Activated CD4-positive, alpha-beta memory T cell treated with anti-CD3 and anti-CD28 coated beads, Interleukin-2, amount 10 ng/mL, durations not matched to agents 7 days and 5 days (primary cell): ENCODE measurements around the gene FUOM. TPM values are rescaled to one million over a fixed set of nuclear protein-coding genes. Genes with fewer than 3 reads are reported as not detected.

Experiments
- CTCF ChIA-PET: fragments of 350-600 bp; sonication (Branson Sonifier 250); formaldehyde crosslinking; loops from one replicate; lab custom pipeline; 2021; ENCODE audit warnings: antibody characterized with exemption, inconsistent platforms; lab: Charles Lee
- POLR2A ChIA-PET: fragments of 350-600 bp; sonication (Branson Sonifier 250); formaldehyde crosslinking; loops from one replicate; lab custom pipeline; 2021; ENCODE audit warnings: antibody characterized with exemption; lab: Charles Lee
- DNase-seq: peaks from one replicate; pipeline ENCODE4 v3.0.0-alpha.2; 2020
- H3K27ac Mint-ChIP-seq: one replicate; pipeline ENCODE4 v1.8.0; 2021; ENCODE audit warnings: mild to moderate bottlenecking, mixed read lengths
- H3K27me3 Mint-ChIP-seq: one replicate; pipeline ENCODE4 v1.8.0; 2021; ENCODE audit warnings: mixed read lengths
- H3K36me3 Mint-ChIP-seq: one replicate; pipeline ENCODE4 v1.8.0; 2021; ENCODE audit warnings: low read depth, mixed read lengths
- H3K4me1 Mint-ChIP-seq: one replicate; pipeline ENCODE4 v1.8.0; 2021; ENCODE audit warnings: mixed read lengths
- H3K4me3 Mint-ChIP-seq: one replicate; pipeline ENCODE4 v1.8.0; 2021; ENCODE audit warnings: mild to moderate bottlenecking, mixed read lengths
- H3K9me3 Mint-ChIP-seq: one replicate; pipeline ENCODE4 v1.8.0; 2021; ENCODE audit warnings: mixed read lengths
- total RNA-seq, 2 experiments: library from RNA; stranded (reverse); gene quantifications; one replicate each; pipeline ENCODE4 v1.2.3, GENCODE V29; 2021

Gene FUOM, protein sequence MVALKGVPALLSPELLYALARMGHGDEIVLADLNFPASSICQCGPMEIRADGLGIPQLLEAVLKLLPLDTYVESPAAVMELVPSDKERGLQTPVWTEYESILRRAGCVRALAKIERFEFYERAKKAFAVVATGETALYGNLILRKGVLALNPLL
- total RNA-seq: 10 to 100 TPM; 11.2 to 11.4 TPM

DNA sequence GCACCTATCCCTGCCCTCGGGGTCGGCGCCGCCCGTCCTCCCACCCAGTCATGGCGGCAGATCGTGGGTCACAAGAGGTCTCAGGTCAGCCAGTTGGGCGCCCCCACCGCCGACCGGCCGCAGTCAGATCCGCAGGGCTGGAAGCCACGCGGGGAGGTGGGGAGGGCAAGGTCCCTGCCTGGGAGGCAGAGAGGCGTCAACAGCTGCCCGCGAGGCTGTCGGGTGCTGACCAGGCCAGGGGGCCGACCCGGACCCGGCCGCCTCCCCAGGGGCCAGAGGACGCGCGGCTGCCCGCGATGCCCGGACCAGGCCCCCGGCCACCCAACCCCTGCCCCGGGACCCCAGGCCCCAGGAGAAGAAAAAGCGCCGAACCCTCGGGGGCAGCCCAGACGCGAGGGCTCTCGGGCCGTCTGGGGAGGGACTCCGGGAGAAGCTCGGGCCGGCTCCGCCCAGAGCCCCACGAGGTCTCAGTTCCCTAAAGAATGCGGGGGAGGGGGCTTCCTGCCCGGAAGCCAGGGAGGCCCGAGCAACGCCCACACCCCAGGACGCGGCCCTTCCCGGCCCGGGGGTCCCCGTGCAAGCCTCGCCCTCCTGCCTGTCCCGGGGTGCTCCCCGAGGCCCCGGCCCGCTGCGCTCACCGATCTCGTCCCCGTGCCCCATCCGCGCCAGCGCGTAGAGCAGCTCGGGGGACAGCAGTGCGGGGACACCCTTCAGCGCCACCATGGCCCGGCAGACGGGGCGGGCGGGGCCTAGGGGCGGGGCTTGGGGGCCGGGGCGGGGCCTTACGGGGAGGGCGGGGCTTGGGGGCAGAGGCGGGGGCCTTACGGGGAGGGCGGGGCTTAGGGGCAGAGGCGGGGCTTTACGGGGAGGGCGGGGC is at the start of gene FUOM:
FUOM (minus strand) TSS at position 735 of the 877 bp plus-strand sequence; CDS start at position 723, 12 bp downstream.
- H3K27ac Mint-ChIP-seq: no peak within 1 kb of the TSS
- H3K9me3 Mint-ChIP-seq: no peaks in the 10 kb centered on the region
- H3K4me1 Mint-ChIP-seq: no peaks in the 10 kb centered on the region
- peak within 1 kb of the TSS; percentile 69 for H3K4me3 Mint-ChIP-seq
- H3K27me3 Mint-ChIP-seq: no peaks in the 10 kb centered on the region
- ChIA-PET CTCF (interaction anchor here (1.0 kb wide), 1 partner anchor 28 kb away, joined by 3 read pairs; no protein-coding TSS in a partner anchor), POLR2A (interaction anchor here (0.8 to 3.6 kb wide), 5 partner anchors 16 to 44 kb away, joined by 3 to 12 read pairs (median 4); partner anchors contain the start of genes CALY, ECHS1 and PAOX)
- peak; percentile 71 for DNase-seq
- H3K36me3 Mint-ChIP-seq: no peaks in the 10 kb centered on the region

DNA sequence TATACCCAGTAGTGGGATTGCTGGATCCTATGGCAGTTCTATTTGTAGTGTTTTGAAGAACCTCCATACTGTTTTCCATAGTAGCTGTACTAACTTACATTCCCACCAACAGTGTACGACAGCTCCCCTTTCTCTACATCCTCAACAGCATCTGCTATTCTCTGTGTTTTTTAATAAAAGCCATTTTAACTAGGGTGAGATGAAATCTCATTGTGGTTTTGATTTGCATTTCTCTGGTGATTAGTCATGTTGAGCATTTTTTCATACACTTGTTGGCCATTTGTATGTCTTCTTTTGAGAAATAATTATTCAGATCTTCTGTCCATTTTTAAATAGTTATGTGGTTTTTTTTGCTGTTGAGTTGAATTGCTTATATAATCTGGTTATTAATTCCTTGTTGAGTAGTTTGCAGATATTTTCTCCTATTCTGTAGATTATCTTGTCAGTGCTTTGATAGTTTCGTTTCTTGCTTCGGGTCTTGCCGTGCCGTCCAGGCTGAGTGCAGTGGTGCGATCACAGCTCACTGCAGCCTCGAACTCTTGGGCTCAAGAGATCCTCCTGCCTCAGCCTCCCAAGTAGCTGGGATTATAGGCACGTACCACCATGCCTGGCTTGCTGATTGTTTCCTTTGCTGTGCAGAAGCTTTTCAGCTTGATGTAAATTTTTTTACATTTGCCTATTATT is 48.2 kb upstream of the FUOM start:
- Mint-ChIP-seq H3K9me3 (peaks cover 19% of the 10 kb centered on the region), H3K4me1 (peaks cover 46% of the 10 kb centered on the region), H3K36me3 (peaks cover 83% of the 10 kb centered on the region), H3K27ac (peak overlapping the region; percentile 62), H3K27me3 (no peaks in the 10 kb centered on the region), H3K4me3 (no peak overlapping the region)
- no peak for DNase-seq
- ChIA-PET CTCF (interaction anchor here (1.0 kb wide), 1 partner anchor 76 kb away, joined by 3 read pairs; no protein-coding TSS in a partner anchor), POLR2A (interaction anchor here (1.0 to 1.3 kb wide), 2 partner anchors 16 to 76 kb away, joined by 3 to 4 read pairs; no protein-coding TSS in a partner anchor)

DNA sequence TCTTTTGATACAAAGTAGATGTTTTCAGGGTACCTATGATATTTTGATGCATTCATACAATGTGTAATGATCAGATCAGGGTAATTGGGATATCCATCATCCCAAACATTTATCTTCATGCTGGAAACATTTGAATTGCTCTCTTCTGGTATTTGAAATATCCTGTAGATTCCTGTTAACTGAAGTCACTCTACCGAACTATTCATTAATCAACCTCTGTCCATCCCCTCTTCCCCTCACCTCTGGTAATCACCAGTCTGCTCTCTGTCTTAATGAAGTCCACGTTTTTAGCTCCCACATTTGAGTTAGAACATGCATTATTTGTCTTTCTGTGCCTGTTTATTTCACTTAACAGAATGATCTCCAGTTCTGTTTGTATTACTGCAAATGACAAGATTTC is 47.5 kb upstream of the FUOM start:
- POLR2A ChIA-PET: interaction anchor here (1.0 to 1.3 kb wide), 2 partner anchors 15 to 76 kb away, joined by 3 to 4 read pairs; no protein-coding TSS in a partner anchor
- H3K4me3 Mint-ChIP-seq: no peak overlapping the region
- no peak overlapping the region for H3K27ac Mint-ChIP-seq
- H3K27me3 Mint-ChIP-seq: no peaks in the 10 kb centered on the region
- CTCF ChIA-PET: interaction anchor here (1.0 kb wide), 1 partner anchor 76 kb away, joined by 3 read pairs; no protein-coding TSS in a partner anchor
- DNase-seq: no peak
- peaks cover 53% of the 10 kb centered on the region for H3K4me1 Mint-ChIP-seq
- peaks cover 81% of the 10 kb centered on the region for H3K36me3 Mint-ChIP-seq
- H3K9me3 Mint-ChIP-seq: peaks cover 17% of the 10 kb centered on the region

DNA sequence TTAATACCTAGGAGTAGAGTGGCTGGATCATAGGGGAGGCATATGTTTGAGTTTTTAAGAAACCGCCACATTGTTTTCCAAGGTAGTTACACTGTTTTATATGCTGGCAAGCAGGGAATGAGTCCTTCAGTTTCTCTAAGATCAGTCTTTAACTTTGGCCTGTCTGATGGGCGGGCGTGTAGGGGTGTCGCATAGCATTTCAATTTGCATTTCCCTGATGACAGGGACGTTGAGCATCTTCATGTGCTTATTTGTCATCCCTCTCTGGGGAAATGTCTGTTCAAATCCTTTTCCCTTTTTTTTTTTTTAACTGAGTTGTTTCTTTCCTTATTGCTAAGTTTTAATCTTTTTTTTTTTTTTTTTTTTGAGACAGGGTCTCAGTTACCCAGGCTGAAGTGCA is 46.0 kb upstream of the FUOM start:
- Mint-ChIP-seq H3K9me3 (peaks cover 6% of the 10 kb centered on the region), H3K27me3 (no peaks in the 10 kb centered on the region), H3K4me1 (peaks cover 59% of the 10 kb centered on the region), H3K36me3 (peaks cover 80% of the 10 kb centered on the region), H3K4me3 (no peak overlapping the region), H3K27ac (no peak overlapping the region)
- DNase-seq: no peak
- ChIA-PET CTCF (interaction anchor here (0.6 kb wide), 1 partner anchor 104 kb away, joined by 3 read pairs; no protein-coding TSS in a partner anchor), POLR2A (no interaction called here)

DNA sequence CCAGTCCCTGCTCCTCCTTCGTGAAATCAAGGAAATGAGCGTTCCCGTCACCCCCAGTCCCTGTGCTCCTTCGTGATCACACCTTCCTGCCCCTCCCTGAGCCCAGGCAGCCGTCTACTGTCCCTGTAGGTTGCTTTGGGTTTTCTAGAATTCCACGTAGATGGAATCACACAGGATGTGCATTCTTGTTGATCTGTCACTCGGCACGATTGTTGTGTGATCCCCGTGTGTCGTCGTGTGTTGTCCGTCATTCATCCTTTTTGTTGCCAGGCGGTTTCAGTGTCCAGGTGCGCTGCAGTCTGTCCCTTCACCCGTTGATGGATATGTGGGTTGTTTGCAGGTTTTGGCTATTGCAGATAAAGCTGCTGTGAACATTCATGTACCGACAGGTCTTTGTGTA is 45.5 kb upstream of the FUOM start:
- CTCF ChIA-PET: interaction anchor here (0.6 kb wide), 1 partner anchor 103 kb away, joined by 3 read pairs; no protein-coding TSS in a partner anchor

DNA sequence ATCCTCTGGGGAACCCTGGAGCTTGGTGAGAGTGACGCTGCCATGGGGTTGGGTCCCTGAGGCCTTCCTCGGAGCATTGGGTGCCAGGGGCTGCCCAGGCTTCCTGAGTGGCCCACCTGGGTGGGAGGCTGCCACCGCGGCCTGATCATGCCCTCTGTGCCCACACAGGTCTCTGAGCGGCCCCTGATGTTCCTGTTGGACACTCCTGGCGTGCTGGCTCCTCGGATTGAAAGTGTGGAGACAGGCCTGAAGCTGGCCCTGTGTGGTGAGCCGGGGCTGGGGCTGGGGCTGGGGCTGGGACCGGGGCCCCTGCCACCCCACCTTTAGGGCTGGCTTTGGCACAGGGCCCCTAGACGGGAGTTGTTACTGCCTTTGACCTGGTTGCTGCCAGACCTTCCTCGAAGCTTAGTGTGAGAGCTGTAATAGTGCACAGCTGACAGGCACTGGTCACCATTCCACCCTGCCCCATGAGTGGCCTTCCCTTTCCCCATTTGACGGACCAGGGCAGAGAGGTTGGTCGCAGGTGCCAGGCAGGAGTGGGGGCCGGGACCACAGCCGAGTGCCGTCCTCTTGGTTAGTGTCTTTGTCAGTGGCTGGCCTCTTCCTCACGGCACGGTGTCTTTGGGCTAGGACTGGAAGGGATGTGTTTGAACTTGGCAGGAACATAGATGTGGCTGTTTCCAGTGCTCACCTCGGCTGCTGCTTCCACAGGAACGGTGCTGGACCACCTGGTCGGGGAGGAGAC is 44.3 kb upstream of the FUOM start:
- DNase-seq: no peak
- no peak overlapping the region for H3K4me3 Mint-ChIP-seq
- ChIA-PET CTCF (interaction anchor here (1.0 to 1.2 kb wide), 2 partner anchors 11 to 73 kb away, joined by 4 to 5 read pairs; no protein-coding TSS in a partner anchor), POLR2A (interaction anchor here (1.4 to 2.7 kb wide), 3 partner anchors 12 to 45 kb away, joined by 3 to 15 read pairs (median 4); no protein-coding TSS in a partner anchor)
- H3K36me3 Mint-ChIP-seq: peaks cover 80% of the 10 kb centered on the region
- H3K27me3 Mint-ChIP-seq: no peaks in the 10 kb centered on the region
- H3K27ac Mint-ChIP-seq: peak overlapping the region; percentile 12
- no peaks in the 10 kb centered on the region for H3K9me3 Mint-ChIP-seq
- H3K4me1 Mint-ChIP-seq: peaks cover 61% of the 10 kb centered on the region

More for the DNA sequence above, 45.5 kb upstream of the FUOM start:
- H3K27ac Mint-ChIP-seq: no peak overlapping the region
- POLR2A ChIA-PET: no interaction called here
- peaks cover 80% of the 10 kb centered on the region for H3K36me3 Mint-ChIP-seq
- H3K27me3 Mint-ChIP-seq: no peaks in the 10 kb centered on the region
- peaks cover 3% of the 10 kb centered on the region for H3K9me3 Mint-ChIP-seq
- peaks cover 59% of the 10 kb centered on the region for H3K4me1 Mint-ChIP-seq
- H3K4me3 Mint-ChIP-seq: no peak overlapping the region
- no peak for DNase-seq

DNA sequence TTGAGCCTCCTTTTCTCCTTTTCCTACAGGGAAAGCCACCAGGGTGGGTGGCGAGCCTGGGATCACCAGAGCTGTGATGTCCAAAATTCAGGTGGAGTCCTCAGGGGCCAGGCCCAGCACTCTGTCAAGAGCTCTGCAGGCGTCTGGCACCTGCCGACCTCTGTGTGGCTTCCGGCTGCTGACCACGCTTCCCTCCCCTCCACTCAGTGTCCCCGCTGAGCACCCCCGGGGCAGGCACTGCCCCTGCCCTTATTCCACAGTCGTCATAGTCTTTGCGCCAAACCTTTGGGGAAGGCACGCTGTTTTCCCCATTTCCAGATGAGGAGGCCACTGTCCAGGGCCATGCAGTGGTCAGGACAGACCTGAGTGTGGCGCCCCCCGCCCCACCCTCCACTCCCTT is 43.7 kb upstream of the FUOM start:
- DNase-seq: no peak
- Mint-ChIP-seq H3K27ac (peak overlapping the region; percentile 80), H3K4me1 (peaks cover 63% of the 10 kb centered on the region), H3K27me3 (no peaks in the 10 kb centered on the region), H3K36me3 (peaks cover 80% of the 10 kb centered on the region), H3K4me3 (no peak overlapping the region), H3K9me3 (no peaks in the 10 kb centered on the region)
- POLR2A ChIA-PET: interaction anchor here (1.1 to 2.7 kb wide), 4 partner anchors 11 to 137 kb away, joined by 3 to 15 read pairs (median 4); no protein-coding TSS in a partner anchor
- CTCF ChIA-PET: interaction anchor here (1.0 to 1.2 kb wide), 4 partner anchors 10 to 172 kb away, joined by 3 to 5 read pairs (median 4); no protein-coding TSS in a partner anchor

DNA sequence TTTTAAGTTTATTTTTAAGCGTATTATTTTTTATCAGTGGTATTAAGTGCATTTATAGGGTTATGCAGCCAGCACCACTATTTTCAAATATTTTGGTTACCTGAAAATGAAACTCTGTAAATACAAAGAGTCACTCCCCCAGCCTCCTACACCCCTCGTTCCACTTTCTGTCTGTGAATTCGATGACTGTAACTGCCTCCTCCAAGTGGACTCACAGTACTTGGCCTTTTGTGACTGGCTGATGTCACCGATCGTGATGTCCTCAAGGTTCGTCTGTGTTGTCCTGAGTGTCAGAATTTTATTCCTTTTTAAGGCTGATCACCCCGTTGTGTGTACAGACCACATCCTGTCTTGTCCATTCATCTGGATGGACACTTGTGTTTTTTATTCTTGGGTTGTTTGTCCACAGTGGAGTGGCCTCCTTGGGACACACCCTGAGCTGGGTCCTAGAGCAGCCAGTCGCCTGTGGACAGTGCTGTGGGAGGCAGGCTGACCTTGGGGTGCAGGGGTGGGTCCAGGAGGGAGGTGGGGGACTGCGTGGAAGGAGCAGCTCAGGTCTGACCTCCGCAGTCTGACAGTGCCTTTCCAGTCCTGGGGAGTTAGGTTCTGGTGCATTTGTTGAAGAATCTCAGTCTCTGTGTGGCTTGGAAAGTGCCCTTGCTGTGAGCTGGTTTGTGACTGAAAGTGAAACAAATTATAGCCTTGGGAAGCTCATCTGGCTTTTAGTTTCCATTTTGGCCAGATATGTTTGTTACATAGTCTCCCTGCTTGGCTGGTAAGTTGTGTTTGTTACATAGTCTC is 43.0 kb upstream of the FUOM start:
- Mint-ChIP-seq H3K9me3 (no peaks in the 10 kb centered on the region), H3K27me3 (no peaks in the 10 kb centered on the region), H3K4me1 (peaks cover 62% of the 10 kb centered on the region), H3K4me3 (no peak overlapping the region), H3K27ac (peak overlapping the region; percentile 80), H3K36me3 (peaks cover 76% of the 10 kb centered on the region)
- DNase-seq: no peak
- ChIA-PET POLR2A (interaction anchor here (1.1 to 2.7 kb wide), 4 partner anchors 11 to 136 kb away, joined by 3 to 15 read pairs (median 4); no protein-coding TSS in a partner anchor), CTCF (interaction anchor here (1.0 to 1.2 kb wide), 4 partner anchors 10 to 173 kb away, joined by 3 to 5 read pairs (median 4); no protein-coding TSS in a partner anchor)

DNA sequence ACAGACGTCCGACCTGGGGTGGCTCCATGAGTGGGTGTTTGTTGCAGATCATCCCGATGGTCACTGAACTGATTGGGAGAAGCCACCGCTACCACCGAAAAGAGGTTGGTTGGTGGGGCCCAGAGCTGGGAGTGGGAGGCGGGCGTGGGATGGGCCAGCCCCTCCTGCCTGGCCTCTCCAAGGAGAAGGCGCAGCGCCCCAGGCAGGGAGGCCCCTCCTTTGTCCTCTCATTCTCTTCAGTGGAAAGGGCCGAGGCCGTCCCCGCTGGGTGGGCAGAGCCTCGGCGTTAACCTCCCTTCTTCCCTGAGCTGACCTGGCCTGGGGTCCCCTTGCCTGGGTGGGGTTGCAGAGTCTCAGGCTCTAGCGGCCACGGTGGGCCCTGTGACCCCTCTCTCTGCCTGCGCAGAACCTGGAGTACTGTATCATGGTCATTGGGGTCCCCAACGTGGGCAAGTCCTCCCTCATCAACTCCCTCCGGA is 41.3 kb upstream of the FUOM start:
- DNase-seq: no peak
- Mint-ChIP-seq H3K4me3 (no peak overlapping the region), H3K27me3 (no peaks in the 10 kb centered on the region), H3K36me3 (peaks cover 72% of the 10 kb centered on the region), H3K4me1 (peaks cover 65% of the 10 kb centered on the region), H3K9me3 (no peaks in the 10 kb centered on the region), H3K27ac (no peak overlapping the region)
- ChIA-PET CTCF (no interaction called here), POLR2A (interaction anchor here (0.7 to 1.6 kb wide), 3 partner anchors 9 to 24 kb away, joined by 3 to 4 read pairs (median 3); no protein-coding TSS in a partner anchor)

DNA sequence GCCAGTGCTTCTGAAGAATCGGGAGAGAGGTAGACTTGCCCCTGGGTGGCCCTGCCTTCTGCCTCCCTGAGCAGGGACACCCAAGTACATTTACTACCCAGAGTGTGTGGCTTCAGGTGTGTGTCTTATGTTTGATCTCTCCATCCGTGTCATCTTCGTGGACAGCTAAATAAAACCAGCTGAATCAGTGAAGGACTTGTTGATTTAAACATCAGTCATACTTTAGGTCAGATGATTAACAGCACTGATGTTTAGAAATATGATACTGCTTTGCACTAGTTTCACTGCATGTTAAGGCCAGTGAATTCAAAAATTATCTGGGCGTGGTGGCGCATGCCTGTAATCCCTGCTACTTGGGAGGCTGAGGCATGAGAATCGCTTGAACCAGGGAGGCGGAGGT is 40.1 kb upstream of the FUOM start:
- no peak overlapping the region for H3K27ac Mint-ChIP-seq
- peaks cover 65% of the 10 kb centered on the region for H3K36me3 Mint-ChIP-seq
- H3K9me3 Mint-ChIP-seq: no peaks in the 10 kb centered on the region
- H3K27me3 Mint-ChIP-seq: no peaks in the 10 kb centered on the region
- peaks cover 67% of the 10 kb centered on the region for H3K4me1 Mint-ChIP-seq
- CTCF ChIA-PET: interaction anchor here (0.6 kb wide), 1 partner anchor 174 kb away, joined by 4 read pairs; no protein-coding TSS in a partner anchor
- POLR2A ChIA-PET: interaction anchor here (1.0 to 1.6 kb wide), 2 partner anchors 8 to 22 kb away, joined by 3 to 4 read pairs; no protein-coding TSS in a partner anchor
- DNase-seq: no peak
- no peak overlapping the region for H3K4me3 Mint-ChIP-seq
